Neural progenitor cell (in vitro differentiated cells): Measurements from ENCODE around the gene ARL17B. TPM values are rescaled to one million over a fixed set of nuclear protein-coding genes. Genes with fewer than 3 reads are reported as not detected.
A peak's percentile ranks its signal among the peaks of the same experiment; 100 is the strongest.
"Not testable (repeated sequence)": the region's sequence is repeated elsewhere in the genome, so short reads cannot be mapped to it uniquely, and the experiment has no call there.

Experiments used
- DNase-seq: peaks from one replicate; pipeline ENCODE4 v3.0.0-alpha.2; 2016; ENCODE audit warnings: low spot score
- H2AFZ ChIP-seq: fragments of 200-600 bp; sonication (generic); replicated peaks from 2 replicates; pipeline ENCODE4 v1.6.1; 2016; ENCODE audit warnings: antibody characterized with exemption
- H3F3A ChIP-seq: fragments of 200-600 bp; sonication (generic); 2 replicates; pipeline ENCODE4 v1.6.1; 2016; ENCODE audit warnings: antibody characterized with exemption, low read depth
- H3K27ac ChIP-seq: fragments of 200-600 bp; sonication (generic); 2 replicates; pipeline ENCODE4 v1.5.1; 2016; ENCODE audit warnings: mild to moderate bottlenecking
- H3K27me3 ChIP-seq: fragments of 200-600 bp; sonication (generic); 2 replicates; pipeline ENCODE4 v1.6.1; 2016; ENCODE audit warnings: mild to moderate bottlenecking, moderate library complexity
- H3K36me3 ChIP-seq: fragments of 200-600 bp; sonication (generic); 2 replicates; pipeline ENCODE4 v1.5.1; 2016
- H3K4me1 ChIP-seq: fragments of 200-600 bp; sonication (generic); 2 replicates; pipeline ENCODE4 v1.6.1; 2016; ENCODE audit warnings: mixed run types
- H3K4me2 ChIP-seq: fragments of 200-600 bp; sonication (generic); 2 replicates; pipeline ENCODE4 v1.6.1; 2016
- H3K4me3 ChIP-seq: fragments of 200-600 bp; sonication (generic); 2 replicates; pipeline ENCODE4 v1.5.1; 2016
- H3K79me2 ChIP-seq: fragments of 200-600 bp; sonication (generic); 2 replicates; pipeline ENCODE4 v1.6.1; 2016; ENCODE audit warnings: low read depth
- H3K9ac ChIP-seq: fragments of 200-600 bp; sonication (generic); 2 replicates; pipeline ENCODE4 v1.6.1; 2016
- H3K9me3 ChIP-seq: fragments of 200-600 bp; sonication (generic); 2 replicates; pipeline ENCODE4 v1.5.1; 2016; ENCODE audit warnings: low read depth
- H4K20me1 ChIP-seq: fragments of 200-600 bp; sonication (generic); 2 replicates; pipeline ENCODE4 v1.6.1; 2016; ENCODE audit warnings: low read depth
- H3K27ac Mint-ChIP-seq: 3 replicates; pipeline ENCODE4 v1.8.0; 2021; ENCODE audit warnings: mixed read lengths
- H3K27me3 Mint-ChIP-seq: 2 replicates; pipeline ENCODE4 v1.8.0; 2022; ENCODE audit warnings: low read depth, mild to moderate bottlenecking, inconsistent platforms, moderate library complexity, mixed read lengths; ENCODE audit not compliant: insufficient read depth
- H3K36me3 Mint-ChIP-seq: 3 replicates; pipeline ENCODE4 v1.8.0; 2021; ENCODE audit warnings: mixed read lengths
- H3K4me1 Mint-ChIP-seq: 3 replicates; pipeline ENCODE4 v1.8.0; 2021; ENCODE audit warnings: mixed read lengths
- H3K4me3 Mint-ChIP-seq: 3 replicates; pipeline ENCODE4 v1.8.0; 2021; ENCODE audit warnings: mild to moderate bottlenecking, moderate library complexity, mixed read lengths
- H3K9me3 Mint-ChIP-seq: 3 replicates; pipeline ENCODE4 v1.8.0; 2020; ENCODE audit warnings: mixed read lengths
- CTCF ChIP-seq: fragments of 200-600 bp; sonication (generic); IDR thresholded peaks from 2 replicates; pipeline ENCODE4 v1.5.1; 2017; ENCODE audit warnings: antibody characterized with exemption, mild to moderate bottlenecking
- total RNA-seq: library from RNA; depleted of rRNA; stranded (reverse); fragments of >200 nt; gene quantifications from 2 replicates; pipeline ENCODE4 v1.2.3, GENCODE V29; 2015; ENCODE audit warnings: low replicate concordance

The ARL17B gene
- total RNA-seq, 1 donor from 2014 or later: 22.4 TPM

GRCh38 chr17:46253722-46254121 lies 107.8 kb downstream of the ARL17B start:
- H3F3A ChIP-seq, H3K27me3 ChIP-seq, H2AFZ ChIP-seq, H3K36me3 Mint-ChIP-seq, H4K20me1 ChIP-seq, H3K27me3 Mint-ChIP-seq, H3K4me3 ChIP-seq, H3K27ac Mint-ChIP-seq, H3K79me2 ChIP-seq, H3K27ac ChIP-seq, H3K9me3 Mint-ChIP-seq, H3K4me1 Mint-ChIP-seq, H3K36me3 ChIP-seq, H3K4me3 Mint-ChIP-seq, H3K4me1 ChIP-seq, H3K4me2 ChIP-seq, H3K9ac ChIP-seq, H3K9me3 ChIP-seq: not testable (repeated sequence)
- DNase-seq: peak; percentile 67
- TF ChIP-seq CTCF: peak; percentile 53

GRCh38 chr17:46252804-46253203 lies 108.8 kb downstream of the ARL17B start:
- not testable (repeated sequence) for H3K4me2 ChIP-seq, H3K79me2 ChIP-seq, H3F3A ChIP-seq, H3K36me3 ChIP-seq, H3K4me3 Mint-ChIP-seq, H3K27me3 ChIP-seq, H3K36me3 Mint-ChIP-seq, DNase-seq, H4K20me1 ChIP-seq, H3K4me1 Mint-ChIP-seq, H3K9me3 Mint-ChIP-seq, H3K27me3 Mint-ChIP-seq, H3K9me3 ChIP-seq, H3K4me3 ChIP-seq, H3K4me1 ChIP-seq, H3K27ac Mint-ChIP-seq, H3K9ac ChIP-seq, H2AFZ ChIP-seq, H3K27ac ChIP-seq

GRCh38 chr17:46249153-46249552 lies 112.4 kb downstream of the ARL17B start:
- not testable (repeated sequence) for H3K4me3 Mint-ChIP-seq, H3K27me3 Mint-ChIP-seq, H3K4me1 ChIP-seq, H3K36me3 ChIP-seq, H3K9me3 ChIP-seq, DNase-seq, H3K4me2 ChIP-seq, H2AFZ ChIP-seq, H3K36me3 Mint-ChIP-seq, H3K9me3 Mint-ChIP-seq, H3K9ac ChIP-seq, H3K27ac ChIP-seq, H3K27me3 ChIP-seq, H3K27ac Mint-ChIP-seq, H3K4me3 ChIP-seq, H3K79me2 ChIP-seq, H3F3A ChIP-seq, H4K20me1 ChIP-seq, H3K4me1 Mint-ChIP-seq

- H3K9me3 Mint-ChIP-seq, H3K4me2 ChIP-seq, H3K4me1 Mint-ChIP-seq, H3K4me3 ChIP-seq, H3K4me3 Mint-ChIP-seq, H3K27ac ChIP-seq, H3K27ac Mint-ChIP-seq, H3K27me3 ChIP-seq, H3K27me3 Mint-ChIP-seq, DNase-seq, H3F3A ChIP-seq, H3K4me1 ChIP-seq, H3K9me3 ChIP-seq, H3K36me3 ChIP-seq, H3K79me2 ChIP-seq, H4K20me1 ChIP-seq, H3K9ac ChIP-seq, H2AFZ ChIP-seq, H3K36me3 Mint-ChIP-seq: not testable (repeated sequence)
Measured at GRCh38 chr17:46244949-46245768, 116.4 kb downstream of the ARL17B start.

- not testable (repeated sequence) for H3K27me3 ChIP-seq, H3K9me3 Mint-ChIP-seq, H3K4me1 ChIP-seq, H3K9me3 ChIP-seq, H3K27me3 Mint-ChIP-seq, H3K36me3 ChIP-seq, H3K27ac Mint-ChIP-seq, H3K27ac ChIP-seq, H3K79me2 ChIP-seq, DNase-seq, H3F3A ChIP-seq, H3K4me1 Mint-ChIP-seq, H3K9ac ChIP-seq, H3K4me2 ChIP-seq, H2AFZ ChIP-seq, H3K4me3 Mint-ChIP-seq, H3K4me3 ChIP-seq, H3K36me3 Mint-ChIP-seq, H4K20me1 ChIP-seq
Measured at GRCh38 chr17:46244339-46244913, 117.1 kb downstream of the ARL17B start.

GRCh38 chr17:46243928-46244327 lies 117.6 kb downstream of the ARL17B start:
- not testable (repeated sequence) for H3K4me3 ChIP-seq, H3K4me1 ChIP-seq, H3K79me2 ChIP-seq, H3K27me3 ChIP-seq, H4K20me1 ChIP-seq, H3K36me3 Mint-ChIP-seq, H3K9me3 ChIP-seq, H3K36me3 ChIP-seq, H3K27me3 Mint-ChIP-seq, DNase-seq, H3K4me2 ChIP-seq, H3K4me1 Mint-ChIP-seq, H3K9ac ChIP-seq, H3K27ac Mint-ChIP-seq, H3K4me3 Mint-ChIP-seq, H3F3A ChIP-seq, H3K9me3 Mint-ChIP-seq, H3K27ac ChIP-seq, H2AFZ ChIP-seq

- H3K9me3 Mint-ChIP-seq, H2AFZ ChIP-seq, H3K9ac ChIP-seq, DNase-seq, H3K9me3 ChIP-seq, H3K27ac Mint-ChIP-seq, H3K36me3 Mint-ChIP-seq, H3K4me1 ChIP-seq, H3K27me3 Mint-ChIP-seq, H3K4me2 ChIP-seq, H4K20me1 ChIP-seq, H3F3A ChIP-seq, H3K27ac ChIP-seq, H3K4me3 Mint-ChIP-seq, H3K27me3 ChIP-seq, H3K79me2 ChIP-seq, H3K4me1 Mint-ChIP-seq, H3K36me3 ChIP-seq, H3K4me3 ChIP-seq: not testable (repeated sequence)
Measured at GRCh38 chr17:46243505-46243904, 118.1 kb downstream of the ARL17B start.
